HepG2 (cell line): ENCODE results near the gene ELP2. TPM values are rescaled to one million over a fixed set of nuclear protein-coding genes. Genes with fewer than 3 reads are reported as not detected.
A peak's percentile ranks its signal among the peaks of the same experiment; 100 is the strongest.

ENCODE experiments used
- ATAC-seq: fragments of 200-7000 bp; cut with Tn5 transposase; 3 replicates; pipeline ENCODE4 v1.9.1; 2020; ENCODE audit warnings: mild to moderate bottlenecking, moderate library complexity
- BruUV-seq: library from RNA; stranded (reverse); fragments of 400-500 nt; replicated peaks from 2 replicates; lab custom pipeline; 2021; lab: Mats Ljungman, UMichigan
- CTCF ChIA-PET: fragments of 300-600 bp; formaldehyde crosslinking; extraction: SDS; loops from one replicate; lab custom pipeline; 2021; ENCODE audit warnings: low total read pairs, inconsistent platforms, low intra/inter-chr PET ratio; lab: Yijun Ruan, JAX
- POLR2A ChIA-PET: fragments of 350-600 bp; sonication (Branson Sonifier 250); formaldehyde crosslinking; loops from one replicate; lab custom pipeline; 2020; ENCODE audit warnings: antibody characterized with exemption, inconsistent platforms; lab: Yijun Ruan, JAX
- DNase-seq: peaks from one replicate; pipeline ENCODE4 v3.0.0-alpha.2; 2015; ENCODE audit warnings: low spot score
- FAIRE-seq: peaks from 3 replicates; lab custom pipeline; 2011; peaks lifted over from hg19 to GRCh38; lab: Jason Lieb, UNC
- H2AFZ ChIP-seq: one replicate; pipeline ENCODE4 v1.6.1; 2011; ENCODE audit warnings: low read length, inconsistent platforms
- H3K27ac ChIP-seq: fragments of 300-600 bp; 3 replicates; pipeline ENCODE4 v1.8.0; 2011; ENCODE audit warnings: mixed run types, mild to moderate bottlenecking, mixed read lengths, low read length, inconsistent platforms; ENCODE audit not compliant: insufficient read depth; ENCODE audit errors: extremely low read length
- H3K27me3 ChIP-seq, 2 experiments: fragments of 200-600 bp in 1 of 2; 2 replicates in 1 of 2; 3 replicates in 1 of 2; pipeline versions ENCODE4 v1.6.0 to v1.8.0; 2011; ENCODE audit warnings: low read length in 2 of 2, mild to moderate bottlenecking in 2 of 2, moderate library complexity in 2 of 2, inconsistent platforms in 1 of 2; ENCODE audit not compliant: insufficient read depth in 2 of 2, control insufficient read depth in 1 of 2
- H3K36me3 ChIP-seq, 2 experiments: fragments of 200-600 bp in 1 of 2; replicated peaks in 1 of 2; 2 replicates in 1 of 2; 3 replicates in 1 of 2; pipeline versions ENCODE4 v1.5.1 to v1.8.0; 2011; ENCODE audit warnings: low read length in 2 of 2, inconsistent platforms in 1 of 2; ENCODE audit not compliant: insufficient read depth in 2 of 2, control insufficient read depth in 1 of 2
- H3K4me1 ChIP-seq: 2 replicates; pipeline ENCODE4 v1.5.1; 2012; ENCODE audit warnings: low read length, inconsistent platforms; ENCODE audit not compliant: insufficient read depth
- H3K4me2 ChIP-seq: 2 replicates; pipeline ENCODE4 v1.6.0; 2011; ENCODE audit warnings: low read depth, low read length, inconsistent platforms
- H3K4me3 ChIP-seq, 3 experiments: fragments of 200-600 bp in 1 of 3; sonication (generic), shearing (Covaris generic) in 1 of 3; replicated peaks in 1 of 3; 2 replicates each; pipeline ENCODE4 v1.5.1; 2011 to 2016; ENCODE audit warnings: low read length in 3 of 3, inconsistent platforms in 2 of 3, low read depth in 2 of 3, mild to moderate bottlenecking in 2 of 3, control low read depth in 1 of 3, mixed read lengths in 1 of 3; ENCODE audit not compliant: insufficient read depth in 1 of 3
- H3K79me2 ChIP-seq: one replicate; pipeline ENCODE4 v1.6.1; 2011; ENCODE audit warnings: low read length, inconsistent platforms; ENCODE audit not compliant: insufficient read depth
- H3K9ac ChIP-seq: 2 replicates; pipeline ENCODE4 v1.6.0; 2011; ENCODE audit warnings: mild to moderate bottlenecking, low read depth, low read length, inconsistent platforms; ENCODE audit not compliant: insufficient read depth
- H3K9me3 ChIP-seq: 2 replicates; pipeline ENCODE4 v1.5.1; 2012; ENCODE audit warnings: mild to moderate bottlenecking, low read length
- H4K20me1 ChIP-seq: 2 replicates; pipeline ENCODE4 v1.6.0; 2011; ENCODE audit warnings: inconsistent platforms, mild to moderate bottlenecking, low read length, moderate library complexity; ENCODE audit not compliant: insufficient read depth
- IKZF4 ChIP-seq: sonication (generic); formaldehyde crosslinking; IDR thresholded peaks from 2 replicates; pipeline ENCODE4 v1.5.1; 2020; ENCODE audit warnings: borderline replicate concordance, mild to moderate bottlenecking, low read depth, missing genetic modification reagents; ENCODE audit errors: not compliant biosample characterization
- IRF9 ChIP-seq: sonication (generic); formaldehyde crosslinking; IDR thresholded peaks from 2 replicates; pipeline ENCODE4 v1.8.0; 2022; ENCODE audit warnings: missing genetic modification reagents, mild to moderate bottlenecking, borderline replicate concordance
- TAF15 ChIP-seq: fragments of 200-400 bp; formaldehyde crosslinking; IDR thresholded peaks from one replicate; pipeline ENCODE4 v1.6.1; 2018; ENCODE audit warnings: mild to moderate bottlenecking, low read depth, low read length; ENCODE audit not compliant: poor library complexity, severe bottlenecking
- TP53 ChIP-seq: sonication (generic); formaldehyde crosslinking; conservative IDR thresholded peaks from 2 replicates; pipeline ENCODE4 v1.4.0; 2020; ENCODE audit warnings: missing genetic modification reagents
- ZKSCAN1 ChIP-seq: fragments of 150-350 bp; IDR thresholded peaks from 2 replicates; pipeline ENCODE4 v1.6.1; 2014; ENCODE audit warnings: low read length
- ZNF674 ChIP-seq: sonication (generic); formaldehyde crosslinking; IDR thresholded peaks from 2 replicates; pipeline ENCODE4 v1.5.0; 2020; ENCODE audit warnings: low read depth, mild to moderate bottlenecking, missing genetic modification reagents
- ZNF891 ChIP-seq: sonication (generic); formaldehyde crosslinking; IDR thresholded peaks from 2 replicates; pipeline ENCODE4 v1.5.0; 2020; ENCODE audit warnings: mild to moderate bottlenecking, missing genetic modification reagents
- WGBS: methylation state at CpG from one replicate; pipeline ENCODE4 v1.1.6; 2017; ENCODE audit warnings: low lambda C conversion rate; 5-methylcytosine and 5-hydroxymethylcytosine counted together
- in situ Hi-C: cut with HindIII; loops from 2 replicates; pipeline ENCODE4 v1.10.0; 2017; ENCODE audit warnings: low pct_unique_long_range_greater_than_20kb; ENCODE audit not compliant: extremely low pct_ligation_motif_present
- intact Hi-C: fragments of 100-400 bp; cut with micrococcal nuclease; formaldehyde crosslinking; loops from one replicate; pipeline ENCODE4 v1.10.0; 2022; ENCODE audit not compliant: unreplicated experiment
- polyA plus RNA-seq, 8 experiments: library from polyadenylated mRNA; depleted of rRNA in 3 of 8; stranded (reverse) in 7 of 8; unstranded in 1 of 8; fragments of >200 nt; fragmentation: Illumina TruSeq in 4 of 8; extraction: Trizol in 4 of 8; gene quantifications; 2 replicates each; pipeline versions ENCODE4 v1.2.1 to v1.2.3, GENCODE V29; 2011 to 2016; ENCODE audit warnings: low read depth in 4 of 8, missing spikeins in 1 of 8, mixed read lengths in 1 of 8; ENCODE audit not compliant: insufficient read depth in 1 of 8
- total RNA-seq, 5 experiments: library from RNA; depleted of rRNA; stranded (reverse); fragments of >200 nt; fragmentation: Illumina TruSeq; extraction: Trizol; gene quantifications; 2 replicates each; pipeline ENCODE4 v1.2.3, GENCODE V29; 2016; ENCODE audit warnings: low read depth in 1 of 5
- TF ChIP-seq, protein P1 (sequence below): sonication (generic); formaldehyde crosslinking; IDR thresholded peaks from 2 replicates; pipeline ENCODE4 v1.5.0; 2020; ENCODE audit warnings: missing genetic modification reagents, mild to moderate bottlenecking, borderline replicate concordance

The ELP2 gene
- total and polyA plus RNA-seq, 2 of the 13 experiments (the other 11 are each of a cell fraction or from before 2014, with no cell fraction given) = 98.7 to 100 TPM

DNA sequence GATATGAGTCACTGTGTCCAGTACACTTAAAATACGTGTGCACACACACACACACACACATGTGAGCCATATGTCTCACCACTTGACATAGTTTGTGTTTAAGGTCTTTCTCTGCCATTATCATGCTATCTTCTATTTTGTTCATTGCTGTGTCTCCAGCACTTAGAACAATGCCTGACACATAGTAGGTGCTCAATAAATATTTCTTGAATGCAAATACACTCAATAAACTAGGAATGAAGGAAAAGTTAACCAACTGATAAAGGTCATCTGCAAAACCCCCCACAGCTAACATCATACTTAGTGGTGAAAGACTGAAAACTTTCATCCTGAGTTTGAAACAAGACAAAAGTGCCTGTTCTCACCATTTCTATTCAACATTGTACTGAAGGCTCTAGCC is 62.0 kb downstream of the ELP2 start:
- no TSS peak for BruUV-seq
- TF ChIP-seq TP53 (no peak), IKZF4 (CRISPR knock-in tag) (no peak), ZKSCAN1 (peak; percentile 60; the same call in 1 of the 2 replicates)
- H2AFZ ChIP-seq = no peak overlapping the region
- peaks cover 4 to 15% of the 10 kb centered on the region in 2 experiments; a peak in 2 of 5 replicates for H3K36me3 ChIP-seq
- no peaks in the 10 kb centered on the region for H4K20me1 ChIP-seq
- ChIA-PET POLR2A (interaction anchor here (6.5 kb wide), 1 partner anchor 62 kb away, joined by 42 read pairs; the partner anchor contains the start of genes ELP2 and SLC39A6), CTCF (no interaction called here)
- in situ Hi-C loops (no loop called here), intact Hi-C loops (no loop called here)
- no peak for DNase-seq
- peaks cover 36% of the 10 kb centered on the region for H3K79me2 ChIP-seq
- H3K4me2 ChIP-seq = no peak overlapping the region
- no peak overlapping the region for H3K27ac ChIP-seq
- no peak for FAIRE-seq
- H3K4me3 ChIP-seq = no peak overlapping the region
- no peaks in the 10 kb centered on the region; a peak in 1 of 5 replicates for H3K27me3 ChIP-seq
- no peak for ATAC-seq
- peaks cover 27% of the 10 kb centered on the region for H3K4me1 ChIP-seq
- 100% methylated on average over 1 of the region's 1 CpG for WGBS
- no peaks in the 10 kb centered on the region for H3K9me3 ChIP-seq
- no peak overlapping the region for H3K9ac ChIP-seq

DNA sequence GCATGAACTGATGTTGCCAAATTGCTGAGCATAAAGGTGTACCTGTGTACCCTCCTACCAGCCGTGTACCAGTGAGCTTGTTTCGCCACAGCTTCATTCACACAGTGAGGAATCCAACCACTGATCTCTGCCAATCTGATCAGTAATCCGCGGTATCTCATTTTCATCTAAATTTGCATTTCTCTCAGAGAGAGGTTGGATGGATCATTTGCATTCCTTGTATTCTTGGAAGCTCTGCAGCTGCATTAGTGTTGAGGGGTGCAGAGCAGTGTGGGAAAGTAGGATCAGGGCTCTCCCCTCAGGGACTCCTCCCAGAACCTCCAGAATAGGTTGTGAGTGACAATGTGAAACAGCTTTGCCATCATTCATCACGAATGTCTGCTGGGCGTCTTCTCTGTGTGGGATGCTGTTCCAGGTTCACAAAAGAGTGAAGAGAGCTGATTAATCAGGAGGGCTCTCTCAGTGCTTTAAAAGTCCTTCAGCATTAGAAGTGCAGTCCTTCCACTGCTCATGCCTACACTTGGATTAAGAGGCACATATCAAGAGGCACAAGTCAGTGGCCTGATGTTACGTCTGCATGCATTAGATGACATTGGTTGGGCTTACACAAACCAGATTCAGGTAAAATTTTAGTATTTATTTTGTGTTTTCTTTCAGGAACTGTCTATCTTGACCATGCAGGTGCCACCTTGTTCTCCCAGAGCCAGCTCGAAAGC is 65.1 kb downstream of the ELP2 start:
- no TSS peak for BruUV-seq
- Histone ChIP-seq H2AFZ (no peak overlapping the region), H3K27ac (no peak overlapping the region), H3K27me3 (no peaks in the 10 kb centered on the region), H4K20me1 (no peaks in the 10 kb centered on the region), H3K4me3 (no peak overlapping the region), H3K79me2 (peaks cover 14% of the 10 kb centered on the region), H3K4me2 (no peak overlapping the region), H3K4me1 (peaks cover 7% of the 10 kb centered on the region)
- ATAC-seq (no peak; the same call in 2 of the 3 replicates), FAIRE-seq (no peak), DNase-seq (no peak)
- intact Hi-C loops = no loop called here
- 94% methylated on average over 8 of the region's 8 CpGs for WGBS
- TF ChIP-seq IRF9 (CRISPR knock-in tag) (no peak), ZNF674 (CRISPR knock-in tag) (no peak), ZNF891 (CRISPR knock-in tag) (no peak), TAF15 (no peak)
- TF ChIP-seq, protein P1, sequence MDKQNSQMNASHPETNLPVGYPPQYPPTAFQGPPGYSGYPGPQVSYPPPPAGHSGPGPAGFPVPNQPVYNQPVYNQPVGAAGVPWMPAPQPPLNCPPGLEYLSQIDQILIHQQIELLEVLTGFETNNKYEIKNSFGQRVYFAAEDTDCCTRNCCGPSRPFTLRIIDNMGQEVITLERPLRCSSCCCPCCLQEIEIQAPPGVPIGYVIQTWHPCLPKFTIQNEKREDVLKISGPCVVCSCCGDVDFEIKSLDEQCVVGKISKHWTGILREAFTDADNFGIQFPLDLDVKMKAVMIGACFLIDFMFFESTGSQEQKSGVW (CRISPR knock-in tag) = no peak
- TF ChIP-seq, all 625 proteins: peak for 0
- in situ Hi-C loops = no loop called here
- POLR2A ChIA-PET = no interaction called here
- no peak overlapping the region for H3K9ac ChIP-seq
- peaks cover 4 to 15% of the 10 kb centered on the region in 2 experiments; a peak in 2 of 5 replicates for H3K36me3 ChIP-seq
- H3K9me3 ChIP-seq = no peaks in the 10 kb centered on the region
- CTCF ChIA-PET = no interaction called here
